Skin epidermis (tissue), 12 donors: ENCODE measurements around the gene RHEBL1.

Source experiments
- H3K27ac ChIP-seq, 21 experiments: fragments of 200-600 bp; sonication (generic) in 11 of 21; one replicate each; pipeline ENCODE4 v1.5.0; 2020; ENCODE audit warnings: mild to moderate bottlenecking in 3 of 21, inconsistent platforms in 2 of 21, moderate library complexity in 2 of 21
- H3K4me3 ChIP-seq, 7 experiments: fragments of 200-600 bp; sonication (generic) in 2 of 7; one replicate each; pipeline ENCODE4 v1.5.0; 2020; ENCODE audit warnings: inconsistent platforms in 2 of 7, mild to moderate bottlenecking in 2 of 7, moderate library complexity in 1 of 7

Gene RHEBL1

GRCh38 chr12:49040364-49040855 lies 29.4 kb downstream of the RHEBL1 start:
- no peak overlapping the region for H3K27ac ChIP-seq
- no peak overlapping the region for H3K4me3 ChIP-seq

DNA sequence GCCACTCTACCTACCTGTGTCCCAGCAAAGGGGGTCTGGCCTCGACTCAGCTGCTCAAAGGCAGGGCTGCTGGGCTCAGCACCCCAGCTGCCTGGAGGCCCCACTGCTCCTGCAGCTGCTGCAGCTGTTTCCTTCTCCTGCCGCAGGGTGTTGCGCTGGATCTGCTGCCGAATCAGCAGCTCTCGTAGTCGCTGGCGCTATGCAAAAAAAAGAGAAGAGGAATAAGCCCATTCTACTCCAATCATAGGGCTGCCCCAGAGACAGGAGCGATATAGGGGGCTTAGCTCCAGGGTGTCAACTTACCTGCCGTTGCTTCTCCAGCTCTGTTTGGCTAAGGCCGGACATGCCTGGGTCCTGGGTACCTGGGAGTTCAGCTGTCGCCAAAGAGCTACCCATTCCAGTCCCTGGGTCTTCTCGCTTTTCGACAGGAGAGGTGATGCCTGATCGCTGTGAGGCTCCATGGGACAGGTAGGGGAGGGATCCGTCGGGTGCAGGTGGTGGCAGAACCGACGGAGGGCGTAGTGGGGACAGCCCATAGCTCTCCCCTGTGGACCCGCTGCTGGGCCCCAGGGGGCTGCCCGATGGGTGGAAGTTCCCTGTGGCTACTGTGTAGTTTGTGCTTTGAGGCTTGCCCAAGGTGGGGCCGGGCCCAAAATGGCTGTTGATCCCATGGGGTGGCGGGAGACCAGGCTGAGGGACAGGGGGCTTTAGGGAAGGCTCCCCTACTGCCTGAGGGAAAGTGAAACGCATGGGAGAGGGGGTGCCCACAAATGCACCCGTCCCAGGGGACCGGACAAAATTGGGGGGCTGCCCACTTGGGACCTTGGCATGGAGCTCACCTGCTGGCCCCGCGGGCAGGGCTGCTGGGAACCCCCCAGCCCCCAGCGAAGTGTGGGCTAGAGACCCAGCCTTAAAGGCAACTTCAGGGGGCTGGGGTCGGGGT lies 30.1 kb downstream of the RHEBL1 start:
- Histone ChIP-seq H3K27ac (no peak overlapping the region), H3K4me3 (no peak overlapping the region)

DNA sequence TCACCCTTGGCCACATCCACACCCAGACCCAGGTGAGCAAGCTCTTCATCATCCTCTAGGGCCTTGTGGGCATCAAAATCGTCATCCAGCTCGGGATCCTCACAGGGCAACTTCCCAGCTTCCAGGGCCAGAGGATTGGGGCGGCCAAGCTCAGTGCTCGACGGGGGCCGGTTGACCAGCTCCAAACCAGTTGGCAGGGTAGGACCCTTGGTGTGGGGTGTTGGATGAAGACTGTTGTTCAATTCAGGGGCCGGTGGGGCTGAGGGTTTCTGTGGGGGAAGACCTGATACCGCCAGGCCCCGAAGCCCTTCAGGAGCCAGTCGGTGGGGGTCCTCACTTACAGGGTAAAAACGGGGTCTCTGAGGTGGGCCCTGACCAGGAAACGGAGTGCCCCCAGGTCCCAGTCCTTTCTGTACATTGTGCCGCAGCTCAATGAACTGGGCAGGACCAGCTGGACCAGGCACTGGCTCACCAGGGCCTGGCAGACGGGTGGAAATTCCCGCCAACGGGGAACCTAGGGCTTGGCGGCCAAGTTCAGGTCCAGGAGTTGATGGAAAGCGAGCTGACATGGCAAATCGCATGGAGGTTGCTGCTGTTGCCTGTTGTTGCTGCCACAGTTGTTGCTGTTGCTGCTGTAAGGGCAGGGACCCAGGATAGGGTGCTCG lies 31.4 kb downstream of the RHEBL1 start:
- Histone ChIP-seq H3K27ac (no peak overlapping the region), H3K4me3 (no peak overlapping the region)

DNA sequence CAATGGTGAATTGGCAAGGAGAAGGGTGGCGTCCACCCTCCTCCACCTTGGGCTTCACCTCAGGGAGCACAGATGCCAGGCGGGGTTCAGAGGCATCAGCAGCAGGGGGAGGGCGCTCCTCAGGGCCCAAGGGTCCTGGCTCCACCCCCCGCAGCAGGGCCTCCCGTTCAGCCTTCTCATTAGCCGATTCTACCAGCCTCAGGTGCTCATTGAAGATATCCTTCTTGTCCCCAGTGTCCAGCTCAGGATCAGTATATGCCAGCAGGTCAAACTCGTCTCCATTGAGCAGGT lies 31.9 kb downstream of the RHEBL1 start:
- Histone ChIP-seq H3K4me3 (no peak overlapping the region), H3K27ac (no peak overlapping the region)

GRCh38 chr12:49037111-49037946 lies 32.5 kb downstream of the RHEBL1 start:
- Histone ChIP-seq H3K27ac (no peak overlapping the region), H3K4me3 (no peak overlapping the region)

DNA sequence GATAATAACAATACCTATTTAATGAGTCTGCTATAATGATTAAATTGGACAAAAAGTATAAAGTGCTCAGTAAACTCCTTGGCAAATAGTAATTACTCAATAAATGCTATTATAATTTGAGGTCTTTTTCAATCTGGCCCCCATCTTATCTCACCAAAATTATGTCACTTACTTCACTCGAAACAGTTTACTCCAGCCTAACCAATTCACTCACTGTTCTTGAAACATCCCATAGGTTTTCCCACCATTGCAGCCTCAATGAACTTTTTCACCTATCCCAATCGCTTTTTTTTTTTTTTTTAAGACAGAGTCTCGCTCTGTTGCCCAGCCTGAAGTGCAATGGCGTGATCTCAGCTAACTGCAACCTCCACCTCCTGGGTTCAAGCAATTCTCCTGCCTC lies 33.8 kb downstream of the RHEBL1 start:
- H3K27ac ChIP-seq, result no peak overlapping the region
- no peak overlapping the region for H3K4me3 ChIP-seq

DNA sequence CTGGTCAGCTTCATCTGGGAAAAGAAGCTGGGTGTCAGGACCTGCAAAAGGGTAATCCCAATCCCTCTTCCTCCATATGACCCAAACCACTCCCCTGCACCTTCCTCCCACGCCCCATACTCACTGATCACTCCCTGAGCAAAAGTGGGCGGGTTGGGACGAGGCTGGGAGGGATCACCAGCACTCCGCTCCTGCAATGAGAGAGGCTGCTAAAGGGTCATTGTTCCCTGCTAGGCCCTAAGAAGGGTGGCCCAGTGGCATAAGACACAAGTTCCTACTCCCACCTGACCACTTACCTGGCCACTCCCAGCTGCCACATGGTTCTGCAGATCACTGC lies 35.5 kb downstream of the RHEBL1 start:
- Histone ChIP-seq H3K4me3 (no peak overlapping the region), H3K27ac (no peak overlapping the region)

DNA sequence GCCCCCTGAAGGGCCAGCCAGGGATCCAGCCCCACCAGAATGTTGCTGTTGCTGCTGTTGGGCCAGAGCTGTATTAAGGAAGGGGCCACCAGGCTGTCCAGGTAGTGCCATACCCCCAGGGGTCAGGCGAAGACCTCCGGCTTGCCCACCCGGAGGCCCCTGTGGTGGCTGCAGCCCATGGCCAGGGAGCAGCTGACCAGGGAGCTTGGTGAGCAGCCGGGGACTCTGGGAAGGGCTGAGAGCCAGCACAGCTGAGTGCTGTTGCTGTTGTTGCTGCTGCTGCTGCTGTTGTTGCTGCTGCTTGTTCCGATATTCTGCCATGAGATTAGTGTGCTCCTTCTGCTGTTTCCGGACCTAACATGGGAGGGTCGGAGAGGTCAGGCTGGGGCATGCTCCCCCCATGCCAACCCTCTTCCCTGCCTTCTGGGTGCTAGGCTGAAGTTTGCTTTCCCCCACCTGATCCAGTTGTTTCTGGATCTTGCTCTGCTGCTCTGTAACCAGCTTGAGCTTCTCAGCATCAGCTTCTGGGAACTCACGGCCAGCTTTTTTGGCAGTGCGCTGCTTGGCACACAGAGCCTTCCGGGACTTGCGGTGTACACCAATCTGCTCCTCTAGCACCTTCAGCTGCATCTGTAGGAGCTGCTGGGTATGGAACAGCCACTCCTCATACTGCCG lies 36.0 kb downstream of the RHEBL1 start:
- Histone ChIP-seq H3K27ac (no peak overlapping the region), H3K4me3 (no peak overlapping the region)

- Histone ChIP-seq H3K27ac (no peak overlapping the region), H3K4me3 (no peak overlapping the region)
Measured at GRCh38 chr12:49032679-49033447, 36.9 kb downstream of the RHEBL1 start.

DNA sequence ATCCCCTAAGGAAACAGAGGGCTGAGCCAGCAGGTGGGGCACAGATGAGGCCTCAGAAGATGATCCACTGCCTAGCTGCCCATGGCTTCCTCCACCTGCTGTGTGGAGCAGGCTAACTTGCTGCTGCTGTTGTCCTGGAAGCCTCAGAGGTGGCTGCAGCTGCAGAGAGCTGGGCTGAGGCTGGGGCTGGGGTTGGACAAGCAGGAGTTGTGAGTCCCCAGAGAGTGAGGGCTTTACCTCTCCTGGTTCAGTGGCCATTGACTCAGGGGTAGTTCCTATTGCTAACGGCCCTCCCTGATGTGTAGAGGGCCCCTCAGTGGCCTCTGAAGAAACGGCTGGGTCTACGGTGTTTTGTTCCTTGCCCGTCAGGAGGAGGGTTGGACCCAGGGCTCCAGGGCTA lies 37.5 kb downstream of the RHEBL1 start:
- H3K27ac ChIP-seq, result no peak overlapping the region

DNA sequence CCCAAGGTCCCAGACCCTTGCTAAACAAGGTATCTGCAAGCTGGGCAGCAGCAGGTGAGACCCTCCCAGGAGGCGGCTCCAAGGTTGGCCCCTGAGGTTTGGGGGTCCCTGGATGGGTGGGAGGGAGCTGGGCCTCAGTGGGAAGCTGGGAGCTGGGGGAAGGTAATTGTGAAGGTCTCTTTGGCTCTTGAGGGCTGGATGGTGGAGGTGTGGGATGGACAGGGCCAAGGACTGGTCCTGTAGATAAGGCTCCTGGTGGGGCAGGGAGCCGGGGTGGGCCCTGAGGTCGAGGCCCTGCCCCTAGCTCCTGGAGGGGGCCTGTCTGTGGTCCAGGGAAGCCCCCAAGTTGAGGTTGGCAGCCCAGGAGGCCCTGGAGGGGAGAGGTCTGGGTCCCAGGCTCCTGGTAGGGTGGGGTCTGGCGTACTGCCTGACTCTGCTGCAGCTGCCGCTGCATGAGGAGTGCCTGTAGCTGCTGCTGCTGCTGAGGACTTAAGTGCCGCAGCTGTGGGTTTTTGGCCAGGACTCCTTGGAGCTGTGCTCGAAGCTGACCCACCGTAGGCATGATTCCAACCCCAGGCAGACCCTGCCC lies 38.1 kb downstream of the RHEBL1 start:
- Histone ChIP-seq H3K27ac (no peak overlapping the region), H3K4me3 (no peak overlapping the region)

More for the DNA sequence above, 37.5 kb downstream of the RHEBL1 start:
- no peak overlapping the region for H3K4me3 ChIP-seq

DNA sequence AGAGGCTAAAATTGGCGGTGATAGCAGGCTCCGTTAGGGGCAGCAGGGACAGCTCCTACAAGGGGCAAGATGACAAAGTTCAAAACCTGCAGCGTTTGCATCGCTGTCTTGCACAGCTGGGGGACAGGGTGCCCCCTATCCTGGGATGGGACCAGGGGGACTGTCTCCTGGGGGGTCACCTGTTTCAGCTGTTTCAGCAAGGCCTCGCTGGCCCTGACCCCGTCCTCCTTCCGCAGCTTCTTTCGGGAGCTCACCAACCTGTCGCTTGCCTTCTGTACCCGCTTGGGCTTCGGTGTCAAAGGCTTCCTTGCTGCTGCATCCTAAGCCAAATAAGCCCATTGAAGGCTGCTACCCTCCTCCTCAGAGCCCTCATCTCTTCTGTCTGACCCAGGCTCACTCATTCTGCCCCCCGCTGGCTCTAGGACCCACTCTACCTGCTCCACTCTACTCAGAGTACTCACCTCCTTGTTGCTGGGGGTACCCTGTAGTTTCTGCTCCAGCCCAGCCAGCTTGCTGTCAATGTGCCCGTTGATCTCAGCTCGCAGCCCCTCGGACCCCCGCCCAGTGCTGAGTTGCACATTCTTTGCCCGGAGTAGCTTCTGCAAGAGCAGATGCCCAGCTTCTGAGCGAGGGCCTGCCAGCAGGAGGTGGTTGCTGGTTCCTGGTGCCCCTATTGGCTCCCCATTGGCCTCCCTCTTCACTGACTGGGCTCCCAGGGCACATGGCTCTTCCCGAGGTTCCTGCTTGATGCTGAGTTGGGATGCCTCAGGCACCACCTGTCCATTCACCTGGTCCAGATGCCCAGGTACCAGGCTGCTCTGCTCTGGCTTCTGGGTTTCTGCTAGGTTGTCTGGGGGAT lies 38.8 kb downstream of the RHEBL1 start:
- no peak overlapping the region for H3K4me3 ChIP-seq
- no peak overlapping the region for H3K27ac ChIP-seq

- no peak overlapping the region for H3K4me3 ChIP-seq
- no peak overlapping the region for H3K27ac ChIP-seq
Measured at GRCh38 chr12:49030119-49030518, 39.7 kb downstream of the RHEBL1 start.

GRCh38 chr12:49028666-49029275 lies 41.0 kb downstream of the RHEBL1 start:
- Histone ChIP-seq H3K27ac (no peak overlapping the region), H3K4me3 (no peak overlapping the region)

- Histone ChIP-seq H3K27ac (no peak overlapping the region), H3K4me3 (no peak overlapping the region)
Measured at GRCh38 chr12:49027846-49028555, 41.8 kb downstream of the RHEBL1 start.

DNA sequence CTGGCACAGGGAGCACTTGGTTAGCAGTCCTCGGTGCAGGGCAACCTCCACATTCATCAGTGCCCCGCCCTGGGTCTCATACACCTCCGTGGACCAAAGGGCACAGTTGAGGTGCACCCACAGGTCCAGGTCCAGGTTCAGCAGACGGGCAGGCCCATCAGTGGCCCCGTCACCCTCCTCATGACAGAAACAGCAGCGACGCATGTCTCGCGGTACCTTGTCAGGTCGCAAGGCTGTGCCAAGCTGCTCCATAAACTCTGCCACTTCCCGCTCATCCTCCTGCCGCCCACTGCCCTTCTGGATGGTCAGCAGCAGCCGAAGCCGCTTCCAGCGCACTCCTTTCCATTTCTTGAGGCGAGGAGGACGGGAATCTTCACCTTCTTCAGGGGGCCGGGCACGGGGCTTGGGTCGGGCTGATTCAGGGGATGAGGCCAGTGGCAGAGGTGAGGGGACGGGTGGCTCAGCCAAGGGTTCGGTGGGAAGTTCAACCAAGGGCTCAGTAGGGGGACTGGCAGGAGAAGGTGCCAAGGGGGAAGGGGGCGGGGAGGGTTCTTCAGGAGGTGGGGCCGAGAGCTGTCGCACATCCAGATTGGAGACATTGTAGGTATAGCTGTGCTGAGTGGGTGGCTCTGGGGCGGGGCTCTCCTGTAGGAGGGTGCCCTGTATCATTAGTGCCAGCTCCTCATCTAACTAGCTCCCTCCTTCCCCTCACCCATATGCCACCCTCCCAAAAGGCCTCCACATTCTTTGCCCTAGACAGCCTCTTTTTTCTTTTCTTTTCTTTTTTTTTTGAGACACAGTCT lies 42.9 kb downstream of the RHEBL1 start:
- Histone ChIP-seq H3K4me3 (no peak overlapping the region), H3K27ac (no peak overlapping the region)
